HK-2 (cell line): Measurements from ENCODE around the gene SPRED2.
A peak's percentile ranks its signal among the peaks of the same experiment; 100 is the strongest.

ENCODE experiments used
- DNase-seq: peaks from one replicate; pipeline ENCODE4 v3.0.0-alpha.2; 2018; ENCODE audit not compliant: unreplicated experiment

Gene SPRED2

DNA sequence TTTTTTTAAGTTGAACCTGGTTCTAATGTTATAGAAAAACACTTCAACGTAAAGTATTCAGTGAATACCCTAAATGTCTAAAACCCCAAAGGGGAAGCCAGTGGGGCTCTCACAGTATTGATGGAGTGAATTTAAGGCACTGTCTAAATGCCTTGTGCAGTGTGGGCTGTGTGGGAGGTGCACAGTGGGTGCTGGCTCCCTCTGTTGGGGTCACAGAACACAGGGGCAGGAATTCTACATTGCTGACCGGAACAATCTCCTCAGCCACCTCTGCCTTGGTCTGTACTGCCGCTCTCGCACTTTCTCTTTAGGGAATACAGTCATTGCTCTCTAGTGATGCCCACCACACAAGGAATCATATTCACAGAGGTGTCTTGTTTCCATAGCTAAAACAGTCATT, 45.4 kb downstream of the SPRED2 start:
- DNase-seq, result no peak

DNA sequence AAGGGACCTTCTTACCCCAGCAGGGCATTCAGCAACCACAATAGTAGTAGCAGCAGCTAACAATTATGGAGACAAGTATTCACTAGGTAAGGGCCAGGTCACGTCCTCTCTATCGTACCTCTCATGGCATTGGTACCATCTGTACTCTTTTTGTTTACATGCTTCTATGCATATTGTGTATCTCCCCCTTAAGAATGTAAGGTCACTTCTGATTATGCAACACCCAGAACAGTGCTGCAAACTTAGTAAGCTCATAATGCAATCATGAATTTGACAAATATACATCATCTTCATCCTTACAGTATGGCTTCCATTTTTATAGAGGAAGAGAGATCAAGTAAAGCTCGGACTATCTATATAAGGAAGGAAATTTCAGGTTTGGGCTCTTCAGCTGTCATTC, 46.1 kb downstream of the SPRED2 start:
- no peak for DNase-seq

DNA sequence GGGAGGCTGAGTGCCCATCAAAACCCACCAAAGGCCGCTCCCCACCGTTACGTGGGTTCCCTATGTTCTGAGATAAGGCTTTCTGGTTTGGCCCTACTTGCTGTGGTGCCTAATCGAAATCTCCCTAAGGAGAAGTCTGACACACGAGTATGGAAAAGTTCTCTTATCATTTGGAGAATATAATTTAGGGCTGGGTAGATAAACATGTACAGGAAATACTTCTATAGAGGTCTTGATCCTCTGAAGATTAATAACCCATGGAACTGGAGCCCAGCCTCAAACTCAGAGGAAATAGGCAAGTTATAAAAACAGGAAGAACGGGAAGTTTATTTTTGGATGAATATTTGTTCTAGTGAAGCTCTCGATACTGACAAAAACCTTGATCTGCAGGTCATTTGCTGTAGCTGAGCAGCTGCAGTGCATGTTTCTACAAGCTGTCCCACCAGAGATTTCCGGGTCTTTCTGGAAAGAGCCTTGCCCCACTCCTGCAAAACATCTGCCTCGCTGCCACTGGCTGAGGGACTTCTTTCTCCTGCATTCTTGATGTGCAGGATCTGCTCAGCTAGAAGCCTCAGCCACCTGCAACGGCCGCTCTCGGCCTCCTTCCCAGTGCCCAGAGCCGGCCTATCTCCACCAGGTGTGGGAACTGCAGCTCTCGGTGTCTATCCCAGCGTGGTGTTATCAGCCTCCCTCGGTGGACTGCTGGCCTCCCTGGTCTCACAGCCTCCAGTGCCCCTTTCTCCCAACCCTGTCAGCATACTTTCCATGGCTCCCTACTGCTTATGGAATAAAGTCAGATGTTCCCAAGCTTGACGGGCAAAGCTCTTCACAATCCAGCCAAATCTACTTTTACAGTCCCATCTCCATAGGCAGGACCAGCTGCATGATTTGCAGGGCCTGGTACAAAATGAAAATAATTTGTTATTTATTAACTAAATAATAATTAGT, 48.6 kb downstream of the SPRED2 start:
- DNase-seq, result no peak

DNA sequence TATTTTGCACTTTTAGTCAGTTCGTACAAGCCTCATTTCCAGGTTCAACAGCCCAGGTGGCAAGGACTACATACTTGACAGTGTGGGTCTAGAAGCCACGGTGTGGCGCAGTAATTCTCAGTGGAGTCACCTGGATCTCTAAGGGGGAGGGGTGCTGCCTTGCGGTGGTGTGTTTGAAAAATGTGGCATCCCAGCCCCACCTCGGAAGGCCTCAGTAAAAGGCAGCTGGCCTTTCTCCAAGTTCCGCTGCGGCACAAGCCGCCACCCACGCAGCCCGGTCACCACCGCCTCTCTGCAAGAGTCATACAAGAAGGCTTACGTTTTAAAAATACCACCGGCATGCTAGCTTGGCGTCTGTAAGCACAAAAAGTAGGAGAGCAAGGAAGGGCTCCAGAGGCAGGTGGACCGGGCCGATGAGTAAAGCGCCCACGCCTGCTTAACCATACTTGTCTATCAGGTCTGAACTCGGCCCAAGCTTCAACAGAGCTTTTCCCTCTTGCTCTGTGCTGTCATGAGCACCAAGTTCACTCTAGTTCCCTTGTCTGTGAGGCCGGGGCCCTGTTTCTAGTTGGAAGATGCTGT, 49.5 kb downstream of the SPRED2 start:
- peak; percentile 93 for DNase-seq

DNA sequence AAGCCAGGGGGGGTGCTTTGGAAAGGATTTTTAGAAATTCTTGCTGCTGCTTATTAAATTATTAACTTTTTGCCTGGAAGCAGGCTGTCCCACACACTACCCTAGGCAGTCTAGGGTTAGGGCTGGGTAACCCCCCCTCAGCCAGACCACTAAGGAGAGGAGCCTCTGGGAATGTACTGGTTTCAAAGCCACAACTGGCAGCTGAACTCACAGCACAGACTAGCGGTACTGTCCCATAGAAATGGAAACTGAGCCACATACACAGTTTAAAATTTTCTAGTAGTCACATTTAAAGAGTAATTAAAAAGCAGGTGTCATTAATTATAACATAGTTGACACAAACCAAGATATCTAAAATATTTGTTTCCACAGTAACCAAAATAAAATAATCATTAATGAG, 50.1 kb downstream of the SPRED2 start:
- no peak for DNase-seq

DNA sequence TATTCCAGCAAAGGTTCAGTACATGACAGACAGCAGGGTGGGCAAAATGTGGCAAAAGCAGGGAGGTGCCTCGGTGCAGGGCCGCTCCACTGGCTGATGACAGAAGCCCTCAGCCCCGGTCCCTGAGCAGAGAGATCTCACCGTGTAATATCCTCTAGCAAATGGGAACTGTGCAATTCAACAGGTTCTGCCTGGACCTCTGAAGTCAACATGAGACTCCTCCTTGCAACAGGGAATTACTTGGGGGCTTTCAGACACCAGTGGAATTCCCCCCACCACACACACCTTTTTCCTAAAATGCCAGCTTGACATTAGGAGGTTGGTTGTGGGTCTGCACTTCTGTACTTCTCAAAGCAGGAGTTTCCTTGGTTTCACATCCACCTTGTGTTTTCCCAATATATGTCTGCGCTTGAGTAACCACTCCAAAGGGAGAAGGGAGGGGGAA, 50.8 kb downstream of the SPRED2 start:
- no peak for DNase-seq

DNA sequence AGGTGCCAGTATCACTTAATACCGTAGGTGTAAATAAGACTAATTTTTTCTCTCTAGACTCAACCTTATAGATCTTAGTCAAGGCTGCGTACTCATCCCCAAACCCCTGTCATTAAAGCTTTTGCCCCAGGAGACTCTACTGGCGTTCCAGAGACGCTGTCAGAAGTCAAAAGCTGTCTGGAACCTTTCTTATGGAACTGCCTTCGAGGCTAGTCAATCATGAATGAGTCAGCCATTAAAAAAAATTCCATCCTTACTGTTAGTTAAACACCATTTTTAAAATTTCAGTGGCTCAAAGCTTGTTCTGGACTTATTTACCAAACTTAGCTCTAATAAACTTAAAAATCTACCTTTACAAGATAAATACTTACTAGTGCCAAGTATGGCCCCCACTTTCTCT, 52.1 kb downstream of the SPRED2 start:
- DNase-seq, result no peak

DNA sequence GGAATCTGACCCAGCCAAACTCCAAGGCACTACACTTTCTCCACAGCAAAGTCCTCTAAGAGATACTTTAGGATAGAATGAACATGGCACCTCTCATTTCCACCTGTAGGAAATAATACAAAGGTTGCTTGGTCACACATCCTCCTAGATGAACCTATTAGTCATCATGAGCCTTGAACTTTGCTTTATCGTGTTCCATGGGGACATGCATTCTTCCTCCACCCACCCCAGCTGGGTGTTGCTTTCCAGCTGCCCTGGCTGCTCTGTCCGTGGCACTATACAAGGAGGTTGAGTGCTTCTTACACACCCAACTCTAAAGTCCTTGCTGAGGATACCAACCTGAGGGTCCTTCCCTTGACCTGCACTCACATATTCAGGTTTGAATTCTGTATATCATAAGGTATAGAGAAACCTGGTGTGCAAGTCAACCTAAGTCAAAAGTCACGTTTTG, 52.7 kb downstream of the SPRED2 start:
- no peak for DNase-seq

DNA sequence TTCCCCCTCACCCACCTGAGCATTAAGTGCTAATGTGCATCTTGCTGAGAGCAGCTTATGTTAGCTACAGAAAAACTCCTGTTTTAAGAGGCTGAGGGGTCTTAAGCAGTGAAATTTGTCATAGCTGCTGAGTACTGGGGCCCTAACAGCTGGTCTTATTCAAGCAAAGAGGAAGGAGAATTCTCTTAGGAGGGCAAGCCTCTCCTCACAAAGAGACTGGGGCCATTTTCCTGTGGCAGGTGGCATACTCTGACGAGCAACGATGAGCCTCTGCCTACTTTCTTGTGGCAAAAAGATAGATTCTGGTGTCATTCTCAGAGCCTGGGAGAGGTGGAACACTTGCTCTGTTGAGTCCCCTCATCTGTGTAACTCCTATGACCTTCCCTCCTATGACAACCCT, 53.2 kb downstream of the SPRED2 start:
- DNase-seq, result no peak

DNA sequence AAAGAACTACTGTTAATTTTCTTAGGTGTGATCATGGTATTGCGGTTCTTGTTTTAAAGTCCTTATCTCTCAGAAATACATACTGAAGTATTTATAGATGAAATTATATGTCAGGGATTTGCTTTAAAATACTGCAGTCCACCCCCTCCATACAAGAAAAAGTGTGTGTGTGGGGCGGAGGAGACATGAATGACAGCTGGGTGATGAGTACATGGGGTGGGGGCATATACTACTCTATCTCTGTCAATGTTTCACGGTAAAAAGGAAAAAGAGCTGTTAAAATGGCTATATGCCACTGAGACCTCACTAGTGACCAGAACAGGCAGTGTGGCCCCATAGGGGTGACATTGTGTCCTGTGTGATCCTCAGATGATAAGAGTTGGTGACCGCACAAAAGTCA, 54.1 kb downstream of the SPRED2 start:
- no peak for DNase-seq

DNA sequence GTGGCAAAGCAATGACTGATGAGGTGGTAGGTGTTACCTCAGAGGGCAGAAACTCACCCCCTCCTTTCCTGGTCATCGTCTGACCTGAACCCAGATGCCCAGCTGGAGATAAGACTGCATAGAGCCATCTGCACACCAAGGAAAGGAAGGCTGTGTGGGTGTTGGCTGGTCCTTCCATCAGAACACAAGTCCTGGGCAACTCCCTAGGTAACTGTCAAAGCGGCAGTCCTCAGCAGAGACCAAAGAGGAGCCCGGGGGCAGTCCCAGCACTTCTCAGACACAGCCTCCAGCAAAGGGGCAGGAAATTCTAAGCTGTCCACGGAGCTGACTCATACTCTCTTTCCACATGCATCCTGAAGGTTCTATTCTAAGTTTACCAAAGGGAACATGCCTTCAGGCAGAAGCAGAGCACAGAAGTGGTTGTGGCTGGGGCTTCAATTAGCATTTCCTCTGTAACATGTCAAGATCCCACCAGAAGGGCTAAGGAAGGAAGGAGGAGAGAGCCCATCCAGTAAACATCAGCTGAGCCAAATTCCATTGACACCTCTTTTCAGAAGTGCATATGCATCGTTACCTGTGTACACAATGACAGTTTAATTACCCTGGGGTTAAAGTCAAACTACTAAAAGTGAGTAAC, 54.7 kb downstream of the SPRED2 start:
- DNase-seq, result peak; percentile 60

DNA sequence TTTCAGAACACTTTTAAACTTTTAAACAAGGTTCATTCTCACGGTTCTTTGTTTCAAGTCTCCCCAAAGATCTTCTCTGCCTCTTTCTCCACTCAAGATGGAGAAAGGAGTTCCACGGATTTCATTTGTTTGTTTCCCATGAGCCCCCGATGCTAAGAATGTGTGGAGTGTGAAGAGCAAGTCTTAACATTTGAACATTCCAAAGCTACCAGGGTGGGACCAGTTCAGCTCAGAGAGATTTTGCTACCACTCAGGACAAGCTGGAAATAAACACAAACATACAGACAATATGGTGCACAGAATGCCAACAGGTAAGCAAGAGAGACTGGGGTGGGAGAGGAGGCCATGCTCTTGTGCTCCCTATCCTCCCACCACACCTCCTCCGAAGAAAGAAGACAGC, 56.7 kb downstream of the SPRED2 start:
- no peak for DNase-seq

DNA sequence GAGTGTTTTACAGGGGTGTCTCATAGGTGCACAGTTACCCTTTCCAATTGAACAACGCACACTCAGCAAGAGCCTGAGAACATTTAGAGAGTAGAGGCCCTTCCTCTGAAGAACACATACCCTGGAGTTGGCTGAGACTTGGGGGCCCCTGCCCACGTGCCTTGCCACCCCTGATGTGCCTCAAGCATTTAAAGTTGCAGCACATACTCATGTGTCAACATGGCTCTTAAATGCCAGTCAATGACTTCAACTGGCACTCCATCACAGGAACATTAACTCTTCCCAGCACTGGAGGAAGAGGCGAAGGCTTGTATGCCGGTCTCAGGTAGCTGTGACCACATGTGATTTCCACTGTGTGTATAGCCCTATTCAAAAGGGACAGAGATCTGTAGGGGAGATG, 57.4 kb downstream of the SPRED2 start:
- DNase-seq, result no peak

DNA sequence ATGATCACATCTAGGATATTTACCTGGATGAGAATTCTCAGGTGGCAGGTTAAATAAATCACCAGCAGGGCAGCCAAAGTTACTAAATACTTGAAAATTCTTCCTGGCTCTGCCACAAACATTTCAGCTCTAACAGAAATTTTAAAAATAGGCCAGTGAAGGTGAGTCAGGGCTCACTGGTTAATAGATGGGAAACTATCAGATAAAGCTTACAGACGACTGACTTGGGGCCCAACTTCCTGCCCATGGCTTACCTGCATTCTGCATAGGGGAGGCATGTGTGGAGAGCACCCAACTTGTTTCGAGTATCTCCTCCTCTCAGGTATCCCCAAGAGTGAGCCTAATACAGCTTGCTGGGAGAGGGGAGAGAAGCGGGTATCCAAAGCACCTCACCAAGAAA, 57.8 kb downstream of the SPRED2 start:
- DNase-seq, result no peak

DNA sequence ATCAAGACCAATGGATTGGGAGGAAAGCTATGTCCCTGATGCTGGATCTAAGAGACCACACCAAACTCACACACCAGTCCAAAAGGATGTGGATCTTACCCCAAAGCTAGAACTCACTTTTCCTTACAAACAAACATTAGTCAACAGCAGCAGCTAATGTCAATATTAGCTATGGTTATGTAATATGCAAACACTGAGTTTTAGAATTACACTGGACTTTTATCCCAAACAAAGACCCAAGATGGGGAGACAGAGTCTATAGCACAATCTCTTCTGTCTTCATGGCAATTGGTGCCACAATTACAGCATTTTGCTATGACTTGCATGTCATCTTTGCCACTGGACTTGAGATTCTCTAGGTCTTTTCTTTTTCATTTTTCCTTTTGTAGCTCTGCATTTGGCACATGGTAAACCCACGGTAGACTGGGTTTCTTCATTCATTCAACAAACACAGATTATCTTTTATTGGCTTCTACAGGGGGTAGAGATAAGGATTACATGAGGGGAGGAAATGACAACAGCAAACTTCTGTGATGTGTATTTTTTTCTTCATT, 59.0 kb downstream of the SPRED2 start:
- no peak for DNase-seq

DNA sequence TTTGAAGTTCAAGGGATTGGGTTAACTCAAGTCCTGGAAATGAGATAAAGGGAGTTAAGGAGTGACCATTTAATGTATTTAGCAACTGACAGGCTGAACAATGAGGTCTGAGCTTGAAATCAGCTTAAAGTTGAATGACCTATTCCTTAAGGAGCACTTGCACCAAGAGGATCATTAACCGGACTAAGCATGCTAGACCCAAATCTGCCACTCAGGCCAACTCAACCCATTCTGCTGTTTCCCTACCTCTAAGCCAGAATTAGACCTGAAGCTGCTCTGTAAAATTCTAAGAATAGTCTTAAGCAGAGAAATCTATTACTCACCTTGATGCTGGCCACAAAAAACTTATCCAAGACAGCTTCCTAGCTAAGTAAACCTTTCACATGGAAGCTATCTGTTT, 59.8 kb downstream of the SPRED2 start:
- DNase-seq, result no peak

DNA sequence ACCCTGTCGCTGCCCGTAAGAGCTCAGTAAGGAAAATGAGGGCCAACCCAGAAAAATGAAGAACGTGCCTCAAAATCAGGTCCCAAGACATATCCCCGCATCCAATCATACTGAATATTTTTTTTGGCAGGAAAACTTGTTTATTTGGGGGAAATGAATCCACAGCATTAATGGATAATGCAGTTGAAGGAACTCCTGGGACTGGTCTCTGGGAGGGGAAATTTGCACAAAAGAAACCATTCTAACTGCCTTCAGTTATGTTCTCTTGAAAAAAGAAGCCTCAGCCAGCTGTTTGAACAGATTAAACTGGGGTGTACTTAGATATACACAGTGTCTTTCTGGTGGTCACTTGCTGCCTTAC, 61.3 kb downstream of the SPRED2 start:
- DNase-seq, result no peak

DNA sequence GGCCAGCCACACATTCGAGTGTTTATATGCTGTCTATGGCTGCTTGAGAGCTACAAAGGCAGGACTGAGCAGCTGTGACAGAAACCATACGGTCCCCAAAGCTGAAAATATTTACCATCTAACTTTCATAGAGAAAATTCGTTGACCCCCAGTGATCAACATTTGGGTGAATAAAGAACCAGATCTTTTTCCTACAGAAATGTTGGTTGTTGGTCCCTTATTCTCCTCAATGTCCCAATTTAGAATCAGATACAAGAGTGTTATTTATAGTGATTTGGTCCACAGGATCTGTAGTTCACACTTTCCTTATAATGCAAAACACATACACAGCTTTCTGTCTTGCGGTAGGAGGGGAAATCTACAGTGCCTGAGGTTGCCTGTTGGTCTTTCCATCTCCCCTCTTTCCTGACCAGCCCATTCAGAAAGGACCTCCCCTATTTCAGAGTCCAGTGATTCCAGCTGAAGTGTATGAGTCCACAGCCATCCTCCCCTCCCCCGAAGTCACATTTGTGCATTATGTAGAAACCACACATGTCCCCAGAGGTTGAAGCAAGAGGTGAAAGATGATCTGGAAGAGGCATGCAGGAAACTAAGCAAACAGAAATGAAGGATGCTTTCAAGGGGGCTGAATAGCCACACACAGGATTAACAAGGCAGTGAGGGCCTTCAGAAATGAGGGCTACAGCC, 61.9 kb downstream of the SPRED2 start:
- no peak for DNase-seq

DNA sequence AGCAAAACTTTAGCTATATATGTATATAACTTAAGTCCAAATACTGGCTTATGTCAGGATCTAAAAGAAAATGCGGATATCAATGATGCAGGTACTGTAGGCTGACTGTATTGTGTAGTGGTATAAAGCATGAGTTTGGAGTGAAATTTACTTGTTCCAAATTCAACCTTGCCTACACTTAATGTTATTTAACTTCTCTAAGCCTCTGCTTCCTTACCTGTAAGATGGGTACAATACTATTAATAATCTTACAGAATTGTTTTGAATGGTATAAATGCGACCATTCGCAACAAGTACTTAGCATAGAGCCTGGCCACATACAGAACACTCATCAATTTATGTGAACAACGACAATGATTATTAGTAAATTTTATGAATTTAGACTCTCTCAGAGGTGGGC, 62.4 kb downstream of the SPRED2 start:
- DNase-seq, result no peak

DNA sequence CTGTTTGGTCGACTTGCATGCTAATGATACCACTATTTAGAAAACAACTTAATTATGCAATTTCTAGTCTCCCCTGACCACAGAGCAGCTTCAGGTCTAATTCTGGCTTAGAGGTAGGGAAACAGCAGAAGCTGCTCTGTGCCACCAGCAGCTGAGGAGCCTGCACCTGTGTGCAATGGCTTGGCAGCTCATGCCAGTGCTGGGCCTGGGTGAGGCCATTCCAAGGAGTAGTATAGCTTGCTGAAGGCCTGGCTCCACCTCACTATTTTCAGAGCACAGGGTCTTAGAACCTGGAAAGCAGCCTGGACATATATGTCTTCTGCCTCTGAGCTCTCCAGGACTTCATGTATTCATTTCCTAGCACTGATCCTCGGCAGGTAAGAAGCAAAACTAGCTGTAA, 62.8 kb downstream of the SPRED2 start:
- no peak for DNase-seq

DNA sequence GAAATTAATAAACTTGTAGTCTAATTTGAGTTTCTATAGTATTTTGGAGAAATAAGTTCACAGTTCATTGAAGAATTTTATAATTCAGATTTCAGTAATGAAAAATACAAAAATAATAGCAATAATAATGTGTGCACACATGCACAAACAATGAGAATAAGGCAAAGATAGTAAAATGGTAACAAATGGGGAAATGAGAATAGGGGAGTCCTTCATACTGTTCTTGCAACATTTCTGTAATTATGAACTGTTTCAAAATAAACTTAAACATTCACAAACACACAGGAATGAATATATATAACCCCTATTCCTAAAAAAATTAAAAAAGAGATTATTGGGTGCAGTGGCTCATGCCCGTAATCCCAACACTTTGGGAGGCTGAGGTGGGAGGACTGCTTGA, 63.9 kb downstream of the SPRED2 start:
- no peak for DNase-seq

DNA sequence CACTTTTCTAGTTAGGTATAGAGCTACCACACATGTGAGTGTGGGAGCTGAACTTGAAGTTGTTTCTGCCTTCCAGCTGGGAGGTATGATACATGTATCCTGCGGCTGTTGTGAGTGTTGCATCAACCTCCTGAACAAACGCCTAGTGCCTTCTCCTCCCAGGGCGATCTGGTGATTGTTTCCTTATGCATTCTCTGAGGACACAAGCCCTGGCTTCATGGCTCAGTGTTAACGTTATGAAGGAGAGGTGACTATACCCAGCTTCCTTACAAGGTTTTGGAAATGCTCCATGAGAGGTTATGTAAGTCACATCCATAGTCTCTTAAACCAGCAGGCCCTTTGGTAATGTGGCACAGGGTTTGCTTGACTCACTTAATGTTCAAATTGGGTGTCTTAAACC, 64.9 kb downstream of the SPRED2 start:
- DNase-seq, result no peak
